GM19455 (cell line): Measurements from ENCODE around the gene CELF2.
A peak's percentile ranks its signal among the peaks of the same experiment; 100 is the strongest.

Source experiments
- ATAC-seq: cut with Tn5 transposase; IDR thresholded peaks from one replicate; pipeline ENCODE4 v1.9.1; 2021; ENCODE audit not compliant: unreplicated experiment

The CELF2 gene

GRCh38 chr10:11261687-11262493, 244.2 kb downstream of the CELF2 start:
- no peak for ATAC-seq

GRCh38 chr10:11262494-11263345, 245.0 kb downstream of the CELF2 start:
- ATAC-seq = no peak

- no peak for ATAC-seq
These were observed 246.1 kb downstream of the CELF2 start for GRCh38 chr10:11263767-11264166.

- no peak for ATAC-seq
These were observed 246.8 kb downstream of the CELF2 start for GRCh38 chr10:11264296-11265048.

- ATAC-seq = no peak
These were observed 247.8 kb downstream of the CELF2 start for GRCh38 chr10:11265484-11265883.

GRCh38 chr10:11266426-11266825, 248.8 kb downstream of the CELF2 start:
- no peak for ATAC-seq

GRCh38 chr10:11270135-11270857, 252.6 kb downstream of the CELF2 start:
- peak; percentile 77 for ATAC-seq

- ATAC-seq = no peak
These were observed 253.1 kb downstream of the CELF2 start for GRCh38 chr10:11270858-11271179.

GRCh38 chr10:11272915-11273389, 255.3 kb downstream of the CELF2 start:
- no peak for ATAC-seq

GRCh38 chr10:11274452-11274851, 256.8 kb downstream of the CELF2 start:
- no peak for ATAC-seq

- ATAC-seq = no peak
These were observed 258.0 kb downstream of the CELF2 start for GRCh38 chr10:11275651-11276050.

- no peak for ATAC-seq
These were observed 258.8 kb downstream of the CELF2 start for GRCh38 chr10:11276449-11276990.

GRCh38 chr10:11279314-11279713, 261.6 kb downstream of the CELF2 start:
- ATAC-seq = no peak

- no peak for ATAC-seq
These were observed 262.7 kb downstream of the CELF2 start for GRCh38 chr10:11280187-11280932.

- no peak for ATAC-seq
These were observed 264.5 kb downstream of the CELF2 start for GRCh38 chr10:11282156-11282555.

- no peak for ATAC-seq
These were observed 265.0 kb downstream of the CELF2 start for GRCh38 chr10:11282661-11283060.

- no peak for ATAC-seq
These were observed 266.8 kb downstream of the CELF2 start for GRCh38 chr10:11284291-11285085.

GRCh38 chr10:11285171-11285570, 267.5 kb downstream of the CELF2 start:
- ATAC-seq = no peak
